Measurements from ENCODE around the gene OAF. TPM values are rescaled to one million over a fixed set of nuclear protein-coding genes. Genes with fewer than 3 reads are reported as not detected.

The OAF gene
- polyA plus RNA-seq, 6 donors from 2014 or later = 0.60 to 3.0 (median 1.4) TPM; not detected in 1

- peaks cover 0 to 9% of the 10 kb centered on the region in 2 donors for H3K36me3 Mint-ChIP-seq
- no peak overlapping the region for H3K27ac Mint-ChIP-seq
- no peaks in the 10 kb centered on the region for H3K9me3 Mint-ChIP-seq
- H3K27me3 Mint-ChIP-seq = peaks cover 56 to 88% (median 76%) of the 10 kb centered on the region in 3 donors
- ATAC-seq (ENCODE audit: low read depth in 2 of 2) = no peak
- H3K4me3 Mint-ChIP-seq = no peak overlapping the region
- no peak for DNase-seq
- peaks cover 4 to 9% (median 6%) of the 10 kb centered on the region in 3 donors for H3K4me1 Mint-ChIP-seq
These were observed 25.6 kb downstream of the OAF start for GRCh38 chr11:120236169-120237107.

- ATAC-seq (ENCODE audit: low read depth in 2 of 2) (no peak), DNase-seq (no peak)
- Mint-ChIP-seq H3K36me3 (peaks cover 0 to 16% of the 10 kb centered on the region in 2 donors), H3K27me3 (peaks cover 59 to 95% (median 83%) of the 10 kb centered on the region in 3 donors), H3K27ac (peak overlapping the region in 1 of 6 donors; percentile 41), H3K4me1 (peaks cover 4 to 9% (median 6%) of the 10 kb centered on the region in 3 donors), H3K4me3 (no peak overlapping the region), H3K9me3 (no peaks in the 10 kb centered on the region)
These were observed 28.3 kb downstream of the OAF start for GRCh38 chr11:120238968-120239620.

DNA sequence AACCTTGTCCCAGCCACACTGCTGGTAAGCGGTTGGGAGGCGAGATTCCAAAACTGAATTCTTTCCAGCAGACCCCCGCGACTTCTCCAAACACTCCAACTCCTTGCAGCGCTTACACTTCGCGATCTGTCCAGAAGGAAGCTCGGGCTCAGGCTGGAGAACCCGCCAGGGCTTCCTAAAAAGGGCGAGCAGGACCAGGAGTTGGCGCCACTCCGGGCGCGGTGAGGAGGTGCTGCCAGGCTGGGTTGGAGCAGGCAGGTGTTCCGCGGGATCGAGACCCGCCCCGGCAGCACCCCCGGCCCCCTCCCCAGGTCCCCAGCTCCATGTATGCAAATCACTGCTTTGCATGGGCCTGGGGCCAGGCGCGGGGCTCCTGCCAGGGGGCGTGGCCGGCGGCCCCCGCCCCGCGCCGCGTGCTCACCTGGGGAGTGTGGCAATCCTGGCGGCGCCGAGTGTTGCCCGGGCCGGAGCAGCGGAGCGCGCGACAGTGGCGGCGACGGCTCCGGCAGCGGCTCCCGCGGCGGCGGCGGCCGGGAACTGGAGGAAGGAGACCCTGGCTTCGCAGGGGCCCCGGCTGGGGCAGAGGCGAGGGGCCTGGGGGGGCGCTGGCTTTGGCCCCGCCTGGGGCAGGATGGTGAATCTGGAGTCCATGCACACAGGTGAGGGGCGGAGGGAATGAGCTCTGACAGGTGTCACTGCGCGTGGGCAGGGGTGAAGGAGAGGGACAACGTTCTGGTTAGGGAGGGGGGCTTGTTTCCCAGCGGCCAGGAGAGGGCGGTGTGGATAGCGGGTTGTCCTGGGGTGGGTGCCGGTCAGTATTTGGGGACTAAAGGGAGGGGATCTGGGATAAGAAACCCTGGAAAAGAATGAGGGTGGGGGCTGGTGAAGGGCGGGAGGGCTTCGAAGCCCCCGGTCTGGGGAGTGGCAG lies 29.1 kb downstream of the OAF start, which contains the start of gene POU2F3:
Gene POU2F3, plus strand, starts transcription at position 428 of the 928 bp plus-strand sequence. Its CDS starts 204 bp downstream, at position 632.
- H3K27ac Mint-ChIP-seq = peak within 1 kb of the TSS in 1 of 6 donors; percentile 41

GRCh38 chr11:120240866-120241265 lies 30.0 kb downstream of the OAF start:
- peaks cover 0 to 16% of the 10 kb centered on the region in 2 donors for H3K36me3 Mint-ChIP-seq
- DNase-seq (no peak), ATAC-seq (ENCODE audit: low read depth in 2 of 2) (no peak)
- H3K4me3 Mint-ChIP-seq = no peak overlapping the region
- H3K27me3 Mint-ChIP-seq = peaks cover 59 to 91% (median 81%) of the 10 kb centered on the region in 3 donors
- peaks cover 4 to 9% (median 6%) of the 10 kb centered on the region in 3 donors for H3K4me1 Mint-ChIP-seq
- H3K9me3 Mint-ChIP-seq = peaks cover 0 to 1% (median 0%) of the 10 kb centered on the region in 7 donors
- no peak overlapping the region for H3K27ac Mint-ChIP-seq

More for the DNA sequence above, 29.1 kb downstream of the OAF start, which contains the start of gene POU2F3:
- Mint-ChIP-seq H3K36me3 (peaks cover 0 to 16% of the 10 kb centered on the region in 2 donors), H3K4me3 (no peak within 1 kb of the TSS), H3K4me1 (peaks cover 4 to 9% (median 6%) of the 10 kb centered on the region in 3 donors), H3K9me3 (peaks cover 0 to 1% (median 0%) of the 10 kb centered on the region in 7 donors), H3K27me3 (peaks cover 61 to 93% (median 81%) of the 10 kb centered on the region in 3 donors)
- no peak for DNase-seq
- ATAC-seq (ENCODE audit: low read depth in 2 of 2) = no peak

DNA sequence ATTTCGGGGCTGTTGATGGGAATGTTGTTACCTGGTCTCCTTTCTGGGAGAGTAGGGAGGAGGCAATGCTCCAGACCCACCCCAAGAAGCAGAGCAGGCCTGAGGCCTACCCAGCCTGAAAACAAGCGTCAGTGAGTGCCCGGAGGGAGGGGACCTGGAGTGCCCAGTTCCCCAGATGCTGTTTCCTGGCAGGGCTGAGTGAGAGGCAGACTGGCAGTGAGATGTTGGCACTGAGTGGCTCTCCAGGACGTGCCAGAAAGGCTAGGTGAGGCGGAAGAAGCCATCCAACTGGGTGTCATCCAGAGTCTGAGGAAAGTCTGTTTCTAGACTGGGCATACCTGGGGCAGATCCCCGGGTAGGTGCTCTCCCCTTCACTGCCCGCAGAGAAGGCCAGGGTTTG lies 30.4 kb downstream of the OAF start:
- ATAC-seq (ENCODE audit: low read depth in 2 of 2) (no peak), DNase-seq (no peak)
- no peak overlapping the region for H3K4me3 Mint-ChIP-seq
- peaks cover 62 to 91% (median 81%) of the 10 kb centered on the region in 3 donors for H3K27me3 Mint-ChIP-seq
- peaks cover 4 to 9% (median 6%) of the 10 kb centered on the region in 3 donors for H3K4me1 Mint-ChIP-seq
- peaks cover 0 to 1% (median 0%) of the 10 kb centered on the region in 7 donors for H3K9me3 Mint-ChIP-seq
- no peak overlapping the region for H3K27ac Mint-ChIP-seq
- peaks cover 0 to 16% of the 10 kb centered on the region in 2 donors for H3K36me3 Mint-ChIP-seq

DNA sequence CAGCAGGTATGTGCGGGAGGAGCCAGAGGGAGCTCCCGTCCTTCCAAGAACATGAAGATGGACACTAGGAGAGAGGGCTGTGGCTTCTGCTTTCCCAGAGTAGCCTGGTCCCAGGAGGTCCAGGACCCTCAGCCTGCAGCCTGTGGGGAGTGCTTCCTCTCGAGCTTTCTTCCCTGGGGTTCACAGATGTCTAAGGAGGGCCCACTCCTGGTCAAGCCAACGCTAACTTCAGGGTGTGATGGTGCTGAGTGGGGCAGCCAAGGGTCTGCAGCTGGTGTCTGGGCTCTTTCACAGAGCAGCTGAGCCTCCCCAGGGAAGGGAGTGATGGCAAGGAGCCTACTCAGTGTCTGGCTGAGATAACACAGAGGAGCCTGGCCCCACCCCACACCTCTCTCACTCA lies 32.4 kb downstream of the OAF start:
- no peak overlapping the region for H3K27ac Mint-ChIP-seq
- H3K36me3 Mint-ChIP-seq = peaks cover 0 to 16% of the 10 kb centered on the region in 2 donors
- no peak for DNase-seq
- peaks cover 0 to 1% (median 0%) of the 10 kb centered on the region in 7 donors for H3K9me3 Mint-ChIP-seq
- peaks cover 2 to 9% (median 6%) of the 10 kb centered on the region in 3 donors for H3K4me1 Mint-ChIP-seq
- peaks cover 65 to 75% (median 73%) of the 10 kb centered on the region in 3 donors for H3K27me3 Mint-ChIP-seq
- no peak overlapping the region for H3K4me3 Mint-ChIP-seq
- no peak for ATAC-seq (ENCODE audit: low read depth in 2 of 2)

DNA sequence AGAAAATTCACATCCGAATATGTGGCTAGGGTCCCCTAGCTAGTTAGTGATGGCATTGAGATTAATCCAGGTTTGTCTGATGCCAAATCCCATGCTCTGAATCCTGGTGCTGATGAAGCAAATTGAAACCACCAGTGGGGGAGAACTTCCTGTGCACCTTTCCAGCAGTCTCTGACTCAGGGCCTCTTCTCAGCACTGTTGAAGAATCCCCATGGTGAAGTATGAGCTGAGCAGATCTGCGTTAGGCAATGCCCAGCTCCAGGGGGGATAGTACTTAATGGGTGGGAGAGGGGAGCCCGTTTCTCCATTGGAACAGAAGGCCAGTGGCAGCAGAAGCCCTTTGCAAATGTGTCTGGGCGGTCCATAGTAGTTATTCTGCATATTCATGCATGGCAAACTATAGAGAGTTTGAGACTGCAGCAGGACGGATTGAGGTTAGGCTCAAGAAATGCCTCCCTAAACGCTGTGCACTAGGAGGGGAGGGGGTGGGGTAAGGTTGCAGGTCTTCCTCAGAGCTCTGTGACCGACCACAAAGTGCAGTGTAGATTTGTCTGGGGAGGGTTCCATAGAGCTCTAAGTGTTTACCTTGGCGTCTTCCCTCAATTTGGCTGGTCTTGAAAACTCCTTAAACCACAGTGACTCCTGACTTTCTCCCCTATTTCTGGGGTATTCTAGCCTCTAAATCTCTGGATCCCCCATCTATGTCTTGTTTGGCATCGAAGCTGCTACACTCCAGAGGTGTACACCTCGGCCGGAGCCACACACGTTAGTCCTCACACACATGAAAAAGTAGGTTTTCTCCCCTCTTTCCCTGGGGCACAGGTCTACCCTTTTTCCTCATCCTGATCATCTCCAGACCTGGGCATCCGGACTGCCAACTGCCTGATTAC lies 33.9 kb downstream of the OAF start:
- Mint-ChIP-seq H3K36me3 (peaks cover 0 to 7% of the 10 kb centered on the region in 2 donors), H3K4me1 (peaks cover 0 to 3% (median 0%) of the 10 kb centered on the region in 3 donors), H3K27me3 (peaks cover 68 to 71% (median 70%) of the 10 kb centered on the region in 3 donors), H3K27ac (peak overlapping the region in 1 of 6 donors; percentile 15), H3K4me3 (no peak overlapping the region), H3K9me3 (peaks cover 0 to 1% (median 0%) of the 10 kb centered on the region in 7 donors)
- ATAC-seq (ENCODE audit: low read depth in 2 of 2) (no peak), DNase-seq (no peak)

- no peak for DNase-seq
- no peak for ATAC-seq (ENCODE audit: low read depth in 2 of 2)
- Mint-ChIP-seq H3K9me3 (peaks cover 0 to 3% (median 0%) of the 10 kb centered on the region in 7 donors), H3K27ac (peak overlapping the region in 1 of 6 donors; percentile 40), H3K4me3 (no peak overlapping the region), H3K4me1 (peaks cover 0 to 1% (median 0%) of the 10 kb centered on the region in 3 donors), H3K27me3 (peaks cover 72 to 73% (median 72%) of the 10 kb centered on the region in 3 donors), H3K36me3 (peaks cover 0 to 7% of the 10 kb centered on the region in 2 donors)
These were observed 34.6 kb downstream of the OAF start for GRCh38 chr11:120245434-120245833.

- no peaks in the 10 kb centered on the region for H3K4me1 Mint-ChIP-seq
- peaks cover 42 to 57% (median 54%) of the 10 kb centered on the region in 3 donors for H3K27me3 Mint-ChIP-seq
- no peak for ATAC-seq (ENCODE audit: low read depth in 2 of 2)
- no peak overlapping the region for H3K4me3 Mint-ChIP-seq
- H3K27ac Mint-ChIP-seq = peak overlapping the region in 1 of 6 donors; percentile 19
- H3K9me3 Mint-ChIP-seq = peaks cover 0 to 3% (median 0%) of the 10 kb centered on the region in 7 donors
- DNase-seq = no peak
- H3K36me3 Mint-ChIP-seq = no peaks in the 10 kb centered on the region
These were observed 37.9 kb downstream of the OAF start for GRCh38 chr11:120248551-120249278.

GRCh38 chr11:120249279-120250262 lies 38.7 kb downstream of the OAF start:
- Mint-ChIP-seq H3K4me1 (no peaks in the 10 kb centered on the region), H3K4me3 (no peak overlapping the region), H3K9me3 (peaks cover 0 to 3% (median 0%) of the 10 kb centered on the region in 7 donors), H3K36me3 (no peaks in the 10 kb centered on the region), H3K27me3 (peaks cover 43 to 63% (median 53%) of the 10 kb centered on the region in 3 donors), H3K27ac (peak overlapping the region in 1 of 6 donors; percentile 19)
- DNase-seq (no peak), ATAC-seq (ENCODE audit: low read depth in 2 of 2) (no peak)
